IMR-90 (cell line): Measurements from ENCODE around the gene LRP11. TPM values are rescaled to one million over a fixed set of nuclear protein-coding genes. Genes with fewer than 3 reads are reported as not detected.

ENCODE experiments used
- ATAC-seq: fragments of 200-7000 bp; cut with Tn5 transposase; 2 replicates; pipeline ENCODE4 v1.9.1; 2020; ENCODE audit warnings: low read depth, mild to moderate bottlenecking, moderate library complexity
- BruUV-seq: library from RNA; stranded (reverse); fragments of 400-500 nt; replicated peaks from 2 replicates; lab custom pipeline; 2021; lab: Mats Ljungman, UMichigan
- CTCF ChIA-PET: fragments of 300-600 bp; formaldehyde crosslinking; extraction: SDS; loops from one replicate; lab custom pipeline; 2021; ENCODE audit warnings: antibody characterized with exemption; lab: Yijun Ruan, JAX
- POLR2A ChIA-PET: fragments of 300-600 bp; sonication (Branson Sonifier 250); formaldehyde crosslinking; loops from one replicate; lab custom pipeline; 2022; ENCODE audit warnings: antibody characterized with exemption; ENCODE audit not compliant: unreplicated experiment; lab: Charles Lee
- DNase-seq: peaks from one replicate; pipeline ENCODE4 v3.0.0; 2013
- H2AFZ ChIP-seq: replicated peaks from 2 replicates; pipeline ENCODE3; 2013; ENCODE audit warnings: low read length, mild to moderate bottlenecking; ENCODE audit not compliant: poor library complexity
- H2AK5ac ChIP-seq: 2 replicates; pipeline ENCODE4 v1.6.1; 2013; ENCODE audit warnings: low read depth, low read length, inconsistent platforms
- H2AK9ac ChIP-seq: replicated peaks from 2 replicates; pipeline ENCODE3; 2013; ENCODE audit warnings: mild to moderate bottlenecking, low read depth, low read length, moderate library complexity; ENCODE audit not compliant: poor library complexity
- H2BK120ac ChIP-seq: 2 replicates; pipeline ENCODE4 v1.6.1; 2013; ENCODE audit warnings: low read depth, low read length, inconsistent platforms
- H2BK15ac ChIP-seq: 3 replicates; pipeline ENCODE4 v1.6.1; 2013; ENCODE audit warnings: low read depth, low read length, inconsistent platforms
- H2BK20ac ChIP-seq: 2 replicates; pipeline ENCODE4 v1.6.1; 2013; ENCODE audit warnings: low read depth, mild to moderate bottlenecking, inconsistent platforms, low read length, moderate library complexity
- H2BK5ac ChIP-seq: 2 replicates; pipeline ENCODE4 v1.6.1; 2013; ENCODE audit warnings: mild to moderate bottlenecking, low read depth, low read length, inconsistent platforms; ENCODE audit not compliant: poor library complexity, severe bottlenecking
- H3K14ac ChIP-seq: replicated peaks from 2 replicates; pipeline ENCODE4 v1.6.1; 2013; ENCODE audit warnings: low read depth, low read length, inconsistent platforms
- H3K18ac ChIP-seq: 2 replicates; pipeline ENCODE4 v1.6.1; 2013; ENCODE audit warnings: low read depth, low read length, control low read depth
- H3K23ac ChIP-seq: 2 replicates; pipeline ENCODE4 v1.6.1; 2013; ENCODE audit warnings: low read depth, low read length, inconsistent platforms
- H3K27ac ChIP-seq: 2 replicates; pipeline ENCODE4 v1.5.1; 2013; ENCODE audit warnings: mild to moderate bottlenecking, control low read depth, low read length; ENCODE audit not compliant: insufficient read depth
- H3K27me3 ChIP-seq: 2 replicates; pipeline ENCODE4 v1.6.1; 2013; ENCODE audit warnings: low read length; ENCODE audit not compliant: control insufficient read depth, insufficient read depth
- H3K36me3 ChIP-seq: 2 replicates; pipeline ENCODE4 v1.6.1; 2013; ENCODE audit warnings: low read length, mixed read lengths; ENCODE audit not compliant: control insufficient read depth, insufficient read depth
- H3K4ac ChIP-seq: 2 replicates; pipeline ENCODE4 v1.6.1; 2013; ENCODE audit warnings: low read depth, low read length, inconsistent platforms
- H3K4me1 ChIP-seq: 2 replicates; pipeline ENCODE4 v1.6.1; 2013; ENCODE audit warnings: low read length, mixed read lengths; ENCODE audit not compliant: control insufficient read depth, insufficient read depth
- H3K4me2 ChIP-seq: 2 replicates; pipeline ENCODE4 v1.6.1; 2013; ENCODE audit warnings: low read depth, mild to moderate bottlenecking, control low read depth, low read length, moderate library complexity
- H3K4me3 ChIP-seq: 2 replicates; pipeline ENCODE4 v1.5.1; 2013; ENCODE audit warnings: low read depth, mild to moderate bottlenecking, control low read depth, low read length, moderate library complexity; ENCODE audit not compliant: insufficient read depth
- H3K56ac ChIP-seq: 2 replicates; pipeline ENCODE4 v1.6.1; 2013; ENCODE audit warnings: low read length, inconsistent platforms; ENCODE audit not compliant: insufficient read depth; ENCODE audit errors: extremely low read depth
- H3K79me1 ChIP-seq, 2 experiments: 2 replicates each; pipeline ENCODE4 v1.6.1; 2013; ENCODE audit warnings: low read length in 2 of 2, inconsistent platforms in 1 of 2, low read depth in 1 of 2
- H3K9ac ChIP-seq: 2 replicates; pipeline ENCODE4 v1.6.1; 2013; ENCODE audit warnings: low read depth, low read length, control low read depth
- H3K9me1 ChIP-seq: 2 replicates; pipeline ENCODE4 v1.6.1; 2013; ENCODE audit warnings: low read length, inconsistent platforms; ENCODE audit not compliant: insufficient read depth
- H3K9me3 ChIP-seq: 2 replicates; pipeline ENCODE4 v1.6.1; 2013; ENCODE audit warnings: low read length; ENCODE audit not compliant: control insufficient read depth, insufficient read depth
- H4K20me1 ChIP-seq: 2 replicates; pipeline ENCODE4 v1.6.1; 2013; ENCODE audit warnings: low read length, inconsistent platforms; ENCODE audit not compliant: insufficient read depth
- H4K5ac ChIP-seq: 2 replicates; pipeline ENCODE4 v1.6.1; 2013; ENCODE audit warnings: mild to moderate bottlenecking, low read depth, low read length, control low read depth
- H4K8ac ChIP-seq, 2 experiments: 2 replicates each; pipeline ENCODE4 v1.6.1; 2013; ENCODE audit warnings: low read depth in 2 of 2, low read length in 2 of 2, control low read depth in 1 of 2, inconsistent platforms in 1 of 2
- H4K91ac ChIP-seq: 2 replicates; pipeline ENCODE4 v1.6.1; 2013; ENCODE audit warnings: low read depth, low read length, inconsistent platforms; ENCODE audit not compliant: insufficient read depth
- CTCF ChIP-seq: conservative IDR thresholded peaks from 2 replicates; pipeline ENCODE4 v1.5.1; 2012; ENCODE audit warnings: mild to moderate bottlenecking, low read depth, low read length, improper control_type of control experiment
- WGBS, 2 experiments: methylation state at CpG; one replicate each; pipeline versions ENCODE4 v1.1.5 to v1.1.7; 2013; ENCODE audit warnings: missing lambda C conversion rate in 2 of 2; ENCODE audit not compliant: insufficient read length in 1 of 2; ENCODE audit errors: extremely low coverage in 2 of 2; 5-methylcytosine and 5-hydroxymethylcytosine counted together
- dilution Hi-C: fragments of 300-500 bp; cut with HindIII; formaldehyde crosslinking; loops from one replicate; pipeline ENCODE4 v1.14.3; 2018; ENCODE audit warnings: low sequenced_read_pairs; ENCODE audit not compliant: unreplicated experiment
- in situ Hi-C: fragments of 300-500 bp; cut with MboI; formaldehyde crosslinking; loops from 3 replicates; pipeline ENCODE4 v1.14.3; 2019; ENCODE audit warnings: low sequenced_read_pairs, inconsistent platforms, mixed read lengths
- intact Hi-C: fragments of 100-400 bp; cut with micrococcal nuclease; formaldehyde crosslinking; loops from 2 replicates; pipeline ENCODE4 v1.10.0; 2022
- polyA plus RNA-seq, 3 experiments: library from polyadenylated mRNA; depleted of rRNA; stranded (reverse); fragments of >200 nt; gene quantifications; 2 replicates each; pipeline ENCODE4 v1.2.3, GENCODE V29; 2012; ENCODE audit warnings: low replicate concordance in 1 of 3
- total RNA-seq: library from RNA; depleted of rRNA; stranded (reverse); fragments of >200 nt; gene quantifications from 2 replicates; pipeline ENCODE4 v1.2.3, GENCODE V29; 2012

Gene LRP11
- total and polyA plus RNA-seq, 2 of the 4 experiments (the other 2 are of a cell fraction): 48.8 to 63.8 TPM

DNA sequence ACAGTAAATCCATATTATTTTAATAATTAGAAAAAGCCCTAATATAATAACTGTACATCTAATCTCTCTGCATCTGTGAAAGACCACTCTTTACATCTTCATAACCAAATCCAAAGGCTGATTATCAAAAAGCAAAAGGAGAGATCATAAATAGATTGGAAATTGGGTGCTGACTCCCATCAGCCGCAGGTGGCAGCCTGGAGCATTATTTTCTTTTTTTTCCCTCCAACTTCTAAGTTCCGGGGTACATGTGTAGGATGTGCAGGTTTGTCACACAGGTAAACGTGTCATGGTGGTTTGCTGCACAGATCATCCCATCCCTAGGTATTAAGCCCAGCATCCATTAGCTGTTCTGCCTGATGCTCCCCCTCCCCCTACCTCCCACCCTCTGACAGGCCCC lies 30.5 kb downstream of the LRP11 start:
- Histone ChIP-seq H2AFZ (no peak overlapping the region), H4K8ac (no peak overlapping the region), H3K36me3 (peaks cover 27% of the 10 kb centered on the region), H3K4me1 (peaks cover 6% of the 10 kb centered on the region), H2AK5ac (no peak overlapping the region), H3K9me3 (no peaks in the 10 kb centered on the region), H3K18ac (no peak overlapping the region), H3K4me3 (no peak overlapping the region), H4K91ac (no peak overlapping the region), H3K23ac (no peak overlapping the region), H4K20me1 (peaks cover 8% of the 10 kb centered on the region; the same call in 1 of the 2 replicates), H3K79me1 (peaks cover 10 to 30% of the 10 kb centered on the region in 2 experiments), H2BK20ac (no peak overlapping the region), H3K4me2 (no peak overlapping the region), H2BK120ac (no peak overlapping the region), H3K9ac (no peak overlapping the region), H4K5ac (no peak overlapping the region), H3K56ac (no peak overlapping the region), H2BK15ac (no peak overlapping the region), H3K9me1 (peaks cover 2% of the 10 kb centered on the region; the same call in 1 of the 2 replicates), H2AK9ac (no peak overlapping the region), H3K14ac (no peak overlapping the region), H3K4ac (no peak overlapping the region), H3K27me3 (no peaks in the 10 kb centered on the region), H3K27ac (no peak overlapping the region), H2BK5ac (no peak overlapping the region)
- BruUV-seq: no TSS peak
- dilution Hi-C loops (no loop called here), intact Hi-C loops (loop anchor here (1.0 to 2.0 kb wide), 3 partner anchors 28 to 183 kb away; no protein-coding TSS in a partner anchor), in situ Hi-C loops (loop anchor here (5.0 to 25.0 kb wide), 3 partner anchors 34 to 1229 kb away; partner anchors contain the start of gene RAET1G)
- no CpG with 5 or more reads among the region's 3 CpGs for WGBS, 2 experiments
- POLR2A ChIA-PET: no interaction called here
- TF ChIP-seq CTCF: no peak
- CTCF ChIA-PET: interaction anchor here (1.1 kb wide), 1 partner anchor 91 kb away, joined by 4 read pairs; no protein-coding TSS in a partner anchor
- DNase-seq (no peak), ATAC-seq (no peak)
